Measurements from ENCODE around the gene CMC4.

CMC4 gene, protein sequence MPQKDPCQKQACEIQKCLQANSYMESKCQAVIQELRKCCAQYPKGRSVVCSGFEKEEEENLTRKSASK

GRCh38 chrX:155070975-155071693, at the start of gene CMC4, which contains the start of the genes BRCC3 and MTCP1:
CMC4 (minus strand) TSS chrX:155071136; CDS start chrX:155064023, 7,113 bp downstream.
BRCC3 (plus strand) TSS chrX:155071508; CDS start chrX:155071528, 20 bp downstream.
MTCP1 (minus strand) TSS chrX:155071136; CDS start chrX:155066010, 5,126 bp downstream.
- peak; percentile 78 for DNase-seq

GRCh38 chrX:155115174-155115819, 44.4 kb upstream of the CMC4 start:
- no peak for DNase-seq

GRCh38 chrX:155113097-155113496, 42.2 kb upstream of the CMC4 start:
- no peak for DNase-seq

GRCh38 chrX:155112171-155112570, 41.2 kb upstream of the CMC4 start:
- no peak for DNase-seq

DNA sequence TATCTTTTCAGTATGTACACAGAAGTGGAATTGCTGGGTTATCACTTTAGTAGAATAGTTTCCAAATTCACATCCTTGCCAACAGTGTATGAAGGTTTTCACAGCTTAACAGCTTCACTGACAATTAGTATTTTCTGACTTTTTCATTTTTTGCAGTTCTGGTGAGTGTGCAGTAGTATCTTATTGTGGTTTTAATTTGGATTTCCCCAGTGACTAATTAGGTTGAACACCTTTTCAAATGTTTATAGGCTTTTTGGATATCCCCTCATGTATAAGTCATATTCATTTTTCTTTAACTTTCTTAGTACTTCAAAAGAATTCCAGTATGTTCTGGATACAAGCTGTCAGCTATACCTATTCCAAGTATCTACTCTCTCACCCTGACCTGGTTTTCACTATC, 37.5 kb upstream of the CMC4 start:
- no peak for DNase-seq

GRCh38 chrX:155105919-155106318, 35.0 kb upstream of the CMC4 start:
- DNase-seq = no peak

DNA sequence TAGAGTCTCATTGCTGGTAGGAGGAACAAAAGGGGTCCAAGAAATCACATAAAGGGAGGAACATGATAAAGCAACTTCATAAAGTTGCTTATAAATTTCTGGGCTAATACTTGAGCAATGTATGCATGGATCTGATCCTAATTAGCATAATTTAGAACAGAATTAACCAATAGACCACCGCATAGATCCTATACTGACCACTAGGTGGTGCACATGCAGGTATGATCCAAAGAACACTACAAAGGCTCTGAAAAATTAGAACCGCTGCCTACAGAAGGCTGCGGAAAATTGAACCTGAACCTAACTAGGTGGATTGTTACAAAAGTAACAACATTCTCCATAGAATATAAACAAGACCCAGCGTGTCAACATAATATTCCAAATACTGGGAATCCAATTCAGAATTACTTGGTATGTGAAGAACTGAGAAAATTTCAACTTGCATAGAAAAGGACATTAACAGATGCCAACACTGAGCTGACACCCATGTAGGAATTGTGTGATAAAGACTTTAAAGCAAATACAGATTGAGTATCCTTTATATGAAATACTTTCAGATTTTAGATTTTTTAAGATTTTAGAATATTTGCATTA, 23.6 kb upstream of the CMC4 start:
- DNase-seq = no peak

GRCh38 chrX:155086961-155087735, 16.2 kb upstream of the CMC4 start:
- DNase-seq = no peak

DNA sequence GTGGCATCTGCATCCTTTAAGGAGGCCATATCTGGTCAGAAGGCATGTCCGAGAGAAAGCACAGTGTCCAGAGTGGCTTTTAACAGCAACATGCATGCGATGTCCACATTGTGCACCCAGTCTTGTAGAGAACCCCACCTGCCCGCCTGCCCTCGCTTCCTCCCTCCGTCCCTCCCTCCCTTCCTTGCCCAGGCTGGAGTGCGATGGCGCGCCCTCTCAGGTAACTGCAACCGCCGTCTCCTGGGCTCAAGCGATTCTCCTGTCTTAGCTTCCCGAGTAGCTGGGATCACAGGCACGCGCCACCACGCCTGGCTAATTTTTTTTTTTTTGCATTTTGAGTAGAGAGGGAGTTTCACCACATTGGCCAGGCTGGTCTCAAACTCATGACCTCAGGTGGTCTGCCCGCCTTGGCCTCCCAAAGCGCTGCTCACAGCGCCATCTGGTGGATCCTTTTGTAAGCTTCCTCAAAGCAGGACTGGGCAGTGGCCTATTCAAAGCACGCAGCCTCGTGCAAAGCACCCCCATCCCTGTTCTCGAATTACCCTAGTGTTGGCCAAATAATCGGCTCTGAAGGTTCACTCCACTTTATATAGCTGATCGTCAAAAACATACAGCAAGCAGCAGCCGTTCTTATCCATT, 15.4 kb upstream of the CMC4 start:
- no peak for DNase-seq

DNA sequence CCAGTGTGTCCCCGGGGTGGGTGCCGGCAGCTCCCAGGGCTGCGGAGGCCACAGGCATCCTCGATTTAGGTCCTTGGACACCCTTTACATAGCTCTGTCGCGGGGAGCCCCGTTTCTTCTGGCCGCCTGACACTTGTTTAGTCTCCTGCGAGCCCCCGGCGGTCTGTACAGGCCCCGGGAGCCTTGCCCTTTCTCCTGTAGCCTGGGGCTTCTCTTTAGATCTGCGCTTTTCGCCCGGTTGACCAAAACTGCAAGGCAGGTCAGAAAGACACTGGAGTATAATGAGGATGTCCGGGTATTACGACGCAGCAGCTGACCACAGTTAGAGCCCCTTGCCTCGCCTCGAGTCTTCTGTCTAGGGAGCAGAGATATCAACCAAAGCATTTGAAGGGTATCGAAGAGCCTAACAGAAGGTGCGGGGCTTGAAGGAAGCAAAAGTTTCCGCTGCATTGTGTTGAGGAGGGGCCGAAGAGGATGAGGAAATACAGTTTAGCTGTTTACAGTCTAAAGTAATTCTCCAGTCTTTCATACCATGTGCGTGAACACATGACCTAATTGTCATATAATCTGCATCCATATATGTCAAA, 851 bp upstream of the CMC4 start:
- DNase-seq = no peak

GRCh38 chrX:155070663-155070974, 317 bp downstream of the CMC4 start:
- DNase-seq = peak; percentile 49

GRCh38 chrX:155070038-155070437, 898 bp downstream of the CMC4 start:
- no peak for DNase-seq

DNA sequence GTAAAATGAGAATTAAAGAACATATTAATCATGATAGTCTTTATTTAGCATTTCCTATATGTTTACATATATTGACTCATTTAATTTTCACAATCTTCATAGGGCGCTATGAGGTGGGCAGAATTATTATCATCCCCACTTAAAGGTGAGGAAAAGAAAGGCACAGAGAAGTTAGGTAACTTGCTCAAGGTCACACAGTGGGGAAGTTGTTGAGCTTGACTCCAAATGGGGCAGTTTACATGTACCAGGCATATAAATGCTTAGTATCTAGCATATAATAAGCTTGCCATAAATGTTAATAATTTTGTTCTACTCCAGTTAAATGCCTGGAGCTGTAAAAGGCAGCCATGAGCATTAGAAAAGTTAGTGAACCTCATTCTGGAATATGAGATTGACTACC, 1.5 kb downstream of the CMC4 start:
- no peak for DNase-seq

DNA sequence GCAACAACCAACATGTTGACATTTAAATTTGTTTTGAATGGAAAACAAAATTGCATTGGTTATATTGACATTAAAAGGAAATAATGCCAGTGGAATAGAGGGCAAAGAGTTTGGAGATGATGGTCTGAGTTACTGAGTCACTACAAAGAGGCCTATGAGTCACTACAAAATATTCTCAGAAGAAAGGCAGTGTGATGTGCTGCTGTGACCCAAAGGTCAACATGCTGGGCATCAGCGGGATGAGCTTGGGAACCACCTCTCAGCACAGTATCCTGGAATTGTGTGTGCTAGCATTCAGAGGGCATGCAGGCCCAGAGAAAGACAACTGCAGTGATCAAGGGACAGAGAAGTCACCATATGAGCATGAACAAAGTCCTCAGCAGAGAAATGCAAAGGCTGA, 2.8 kb downstream of the CMC4 start:
- DNase-seq = no peak

- DNase-seq = no peak
Measured at GRCh38 chrX:155065035-155065734, 5.8 kb downstream of the CMC4 start.

GRCh38 chrX:155061760-155062159, 9.2 kb downstream of the CMC4 start:
- DNase-seq = no peak

GRCh38 chrX:155056877-155057792, 13.8 kb downstream of the CMC4 start:
- DNase-seq = no peak

DNA sequence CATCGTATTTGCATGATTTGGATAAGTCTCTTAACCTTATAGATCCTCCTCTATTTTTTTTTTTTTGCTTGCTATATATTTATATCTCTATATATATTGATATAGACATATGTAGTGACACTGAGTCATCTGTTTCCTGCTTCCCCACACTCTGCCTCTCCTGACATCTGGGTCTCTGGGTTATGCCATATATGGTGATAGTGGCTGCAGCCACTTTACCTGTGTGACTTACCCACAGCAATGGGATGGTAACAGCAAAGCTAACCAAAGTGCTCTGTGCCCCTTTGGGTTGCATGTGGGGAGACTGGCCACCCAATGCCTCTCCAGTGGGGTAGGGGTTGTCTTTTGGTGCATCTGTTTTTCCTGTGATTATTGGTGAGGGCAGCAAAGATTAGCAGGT, 14.5 kb downstream of the CMC4 start:
- DNase-seq = no peak

DNA sequence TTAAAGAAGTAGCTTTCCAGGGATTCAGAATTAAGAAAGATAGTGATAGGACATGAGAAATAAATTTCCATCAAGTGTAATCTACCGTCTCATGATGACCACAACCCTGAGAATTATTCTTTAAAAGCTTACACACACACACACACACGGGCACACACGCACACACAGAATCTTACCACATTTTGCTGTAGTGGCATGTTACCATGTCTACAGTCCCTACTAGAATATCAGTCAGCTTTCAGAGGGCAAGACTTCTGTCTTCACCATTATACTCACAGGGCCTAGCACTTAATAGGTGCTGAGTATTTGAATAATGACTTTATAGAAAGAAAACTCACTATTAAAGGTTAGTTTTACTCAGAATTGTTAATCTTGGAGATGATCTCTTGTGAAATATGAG, 15.4 kb downstream of the CMC4 start:
- no peak for DNase-seq

DNA sequence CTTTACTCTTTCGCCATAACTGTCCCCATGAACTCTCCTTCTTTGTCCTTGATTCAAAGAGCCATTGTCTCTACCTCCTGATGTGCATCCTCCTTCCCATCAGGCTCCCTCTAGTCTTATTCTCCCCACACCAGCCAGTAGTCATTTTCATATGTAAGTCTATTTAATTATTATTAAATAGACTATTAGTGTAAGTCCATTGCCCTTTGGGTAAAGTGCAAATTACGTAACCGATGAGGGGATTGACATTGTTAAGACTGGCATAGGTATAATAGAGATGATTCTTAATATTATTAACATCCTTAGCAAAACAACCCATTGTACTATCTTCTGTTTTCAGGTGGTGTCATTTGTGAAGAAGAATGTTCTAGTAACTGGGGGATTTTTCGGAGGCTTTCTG, 16.7 kb downstream of the CMC4 start:
- DNase-seq = no peak

DNA sequence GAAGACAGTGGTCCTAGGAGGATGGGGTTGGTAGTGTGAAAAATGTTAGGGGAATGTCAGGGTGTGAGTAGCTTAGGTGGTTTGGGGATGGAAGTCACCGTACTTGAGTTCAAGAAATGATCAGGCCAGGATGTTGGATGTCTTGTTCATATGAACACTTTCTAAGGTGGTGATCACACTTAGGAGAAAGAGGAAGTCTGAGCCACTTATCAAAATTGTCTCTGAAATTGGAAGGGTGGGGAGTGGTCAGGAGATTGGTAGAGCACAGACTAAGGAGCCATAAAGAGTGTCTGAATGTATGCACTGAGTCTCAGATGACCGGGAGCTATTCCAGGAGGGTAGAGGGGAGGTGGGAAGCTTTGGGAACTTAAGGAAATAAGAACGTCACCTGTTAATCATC, 17.3 kb downstream of the CMC4 start:
- DNase-seq = no peak

Data from NK-92 treated with Interleukin-12 subunit alpha and Interleukin-12 subunit beta, amount 100 ng/mL, for 24 hours (cell line).